NT2/D1 (cell line): ENCODE results near the gene RB1.

Experiments
- DNase-seq: peaks from one replicate; pipeline ENCODE4 v3.0.0-alpha.2; 2011; ENCODE audit warnings: low read depth, low spot score
- H3K27me3 ChIP-seq: 2 replicates; pipeline ENCODE4 v1.6.0; 2011; ENCODE audit warnings: mild to moderate bottlenecking; ENCODE audit not compliant: insufficient read length, insufficient read depth
- H3K36me3 ChIP-seq: 2 replicates; pipeline ENCODE4 v1.6.1; 2011; ENCODE audit warnings: mild to moderate bottlenecking, low read length, mixed read lengths; ENCODE audit not compliant: insufficient read depth, insufficient read length
- H3K4me1 ChIP-seq: 2 replicates; pipeline ENCODE4 v1.5.1; 2011; ENCODE audit not compliant: insufficient read depth, insufficient read length
- H3K4me3 ChIP-seq: 2 replicates; pipeline ENCODE4 v1.5.1; 2011; ENCODE audit warnings: low read depth; ENCODE audit not compliant: insufficient read length
- H3K9ac ChIP-seq: 2 replicates; pipeline ENCODE4 v1.6.0; 2011; ENCODE audit warnings: low read depth; ENCODE audit not compliant: insufficient read length
- H3K9me3 ChIP-seq: 2 replicates; pipeline ENCODE4 v1.5.1; 2011; ENCODE audit warnings: mild to moderate bottlenecking, low read length; ENCODE audit not compliant: insufficient read depth
- SUZ12 ChIP-seq: IDR thresholded peaks from 2 replicates; pipeline ENCODE4 v1.6.1; 2011; ENCODE audit not compliant: insufficient read length, insufficient read depth; ENCODE audit errors: extremely low read depth
- YY1 ChIP-seq: IDR thresholded peaks from 2 replicates; pipeline ENCODE4 v1.6.1; 2011; ENCODE audit not compliant: insufficient read length, insufficient read depth
- ZNF274 ChIP-seq: IDR thresholded peaks from 2 replicates; pipeline ENCODE4 v1.6.1; 2011; ENCODE audit warnings: mild to moderate bottlenecking, low read depth, low read length

The RB1 gene

DNA sequence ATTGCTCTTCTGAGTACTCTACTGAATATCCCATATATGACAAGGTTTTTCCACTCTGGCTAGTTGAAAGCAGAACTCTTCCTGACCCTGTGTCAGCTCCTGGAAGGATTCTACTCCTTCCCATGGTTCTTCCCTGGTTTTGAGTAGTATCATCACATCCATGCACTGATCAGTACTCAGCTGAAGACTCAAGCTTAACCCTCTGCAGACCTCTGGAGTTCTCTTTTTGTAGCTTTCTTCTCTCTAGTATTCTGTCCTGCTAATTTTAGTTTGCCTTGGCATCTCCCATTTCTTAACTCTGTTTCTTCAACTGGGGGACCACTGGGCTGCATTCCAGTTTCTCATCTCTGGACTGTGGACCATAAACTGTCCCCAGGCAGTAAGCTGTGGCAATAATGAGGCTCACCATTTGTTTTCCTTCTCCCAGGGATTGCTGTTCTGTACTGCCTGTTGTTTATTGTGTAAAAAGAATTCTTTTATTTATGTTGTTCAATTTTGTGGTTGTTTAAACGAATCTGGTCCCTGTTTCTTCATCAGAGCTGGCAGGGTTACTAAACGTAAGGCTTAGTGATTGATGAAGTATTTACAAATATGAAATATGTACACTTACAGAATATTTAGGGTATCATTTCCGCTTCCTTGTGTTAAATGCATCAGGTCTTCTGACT, 89.6 kb downstream of the RB1 start:
- H3K9me3 ChIP-seq, result no peaks in the 10 kb centered on the region; the same call in 1 of the 2 replicates
- TF ChIP-seq ZNF274, result no peak
- TF ChIP-seq YY1, result no peak
- no peak for TF ChIP-seq SUZ12
- H3K36me3 ChIP-seq, result peaks cover 14% of the 10 kb centered on the region

DNA sequence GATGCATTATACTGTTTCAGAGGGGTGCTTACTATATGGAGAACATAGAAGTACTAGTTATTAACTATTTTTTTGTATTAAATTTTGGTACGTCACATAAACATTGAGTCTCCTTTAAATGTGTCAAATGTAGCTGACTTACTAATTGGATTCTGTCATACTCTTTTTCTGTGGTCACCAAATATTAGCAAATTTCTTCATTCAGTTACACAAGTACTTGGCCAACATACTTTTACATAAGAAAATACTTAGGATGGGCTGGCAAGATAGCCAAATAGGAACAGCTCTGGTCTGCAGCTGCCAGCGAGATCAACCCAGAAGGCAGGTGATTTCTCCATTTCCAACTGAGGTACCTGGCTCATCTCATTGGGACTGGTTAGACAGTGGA, 90.1 kb downstream of the RB1 start:
- peaks cover 14% of the 10 kb centered on the region for H3K36me3 ChIP-seq
- DNase-seq, result no peak
- H3K4me1 ChIP-seq, result no peaks in the 10 kb centered on the region
- no peaks in the 10 kb centered on the region; the same call in 1 of the 2 replicates for H3K9me3 ChIP-seq
- H3K9ac ChIP-seq, result no peak overlapping the region
- no peak for TF ChIP-seq YY1
- TF ChIP-seq SUZ12, result no peak
- TF ChIP-seq ZNF274, result no peak
- no peaks in the 10 kb centered on the region for H3K27me3 ChIP-seq
- H3K4me3 ChIP-seq, result no peak overlapping the region

More for the DNA sequence above, 89.6 kb downstream of the RB1 start:
- Histone ChIP-seq H3K4me1 (no peaks in the 10 kb centered on the region), H3K27me3 (no peaks in the 10 kb centered on the region), H3K9ac (no peak overlapping the region), H3K4me3 (no peak overlapping the region)
- DNase-seq, result no peak

DNA sequence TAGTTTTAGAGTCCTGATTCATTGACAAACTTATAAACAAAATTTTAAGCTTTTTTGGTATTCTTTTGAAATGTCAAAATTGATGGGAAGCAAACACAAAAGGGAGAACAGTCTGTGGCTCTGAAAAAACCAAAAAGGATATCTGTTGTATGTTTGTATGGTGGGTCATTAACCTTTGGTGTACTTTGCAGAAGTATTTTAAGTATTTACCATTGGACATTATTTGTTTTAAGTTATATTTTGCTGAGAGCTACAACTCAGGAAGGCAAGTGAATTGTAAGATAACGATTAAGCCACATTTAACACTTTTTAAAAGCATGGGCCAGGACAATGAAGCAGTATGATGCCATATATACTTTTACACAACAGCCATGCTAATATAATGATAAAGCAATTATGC, 94.2 kb downstream of the RB1 start:
- no peak for DNase-seq
- no peaks in the 10 kb centered on the region for H3K4me1 ChIP-seq
- H3K4me3 ChIP-seq, result no peak overlapping the region
- TF ChIP-seq SUZ12 (no peak), YY1 (no peak), ZNF274 (no peak)
- H3K36me3 ChIP-seq, result peaks cover 11% of the 10 kb centered on the region
- H3K9ac ChIP-seq, result no peak overlapping the region
- H3K9me3 ChIP-seq, result no peaks in the 10 kb centered on the region; the same call in 1 of the 2 replicates
- H3K27me3 ChIP-seq, result no peaks in the 10 kb centered on the region

DNA sequence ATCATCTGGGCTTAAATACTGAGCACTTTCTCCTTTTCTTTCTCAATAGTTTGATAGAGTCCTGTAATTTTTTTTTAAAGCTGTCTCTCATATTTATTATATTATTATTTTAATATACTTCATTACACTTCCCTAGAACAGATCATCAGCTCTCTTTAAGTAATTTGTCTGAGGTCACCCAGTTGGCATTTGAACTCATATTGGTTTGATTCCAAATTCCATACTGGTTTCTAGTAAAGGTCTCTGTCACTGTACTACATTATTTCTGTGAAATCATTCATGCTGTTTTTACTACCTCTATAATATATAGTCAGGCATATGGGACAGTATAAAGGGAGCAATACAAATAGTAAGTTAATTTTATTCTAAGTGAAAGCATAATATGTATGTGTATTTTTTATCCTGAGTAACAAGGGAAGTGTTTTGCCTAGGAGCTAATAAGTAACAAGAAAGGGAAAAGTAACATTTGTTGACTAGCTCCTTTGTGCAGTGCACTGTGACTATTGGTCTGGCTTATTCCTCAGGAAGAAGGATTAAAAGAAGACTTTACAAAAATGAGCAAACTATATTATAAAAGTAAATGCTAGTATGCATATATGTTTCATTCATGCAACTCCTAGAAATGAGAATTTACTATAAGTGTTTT, 95.0 kb downstream of the RB1 start:
- Histone ChIP-seq H3K9me3 (no peaks in the 10 kb centered on the region; the same call in 1 of the 2 replicates), H3K9ac (no peak overlapping the region), H3K4me3 (no peak overlapping the region), H3K4me1 (no peaks in the 10 kb centered on the region), H3K27me3 (no peaks in the 10 kb centered on the region), H3K36me3 (peaks cover 7% of the 10 kb centered on the region)
- TF ChIP-seq SUZ12, result no peak
- DNase-seq, result no peak

DNA sequence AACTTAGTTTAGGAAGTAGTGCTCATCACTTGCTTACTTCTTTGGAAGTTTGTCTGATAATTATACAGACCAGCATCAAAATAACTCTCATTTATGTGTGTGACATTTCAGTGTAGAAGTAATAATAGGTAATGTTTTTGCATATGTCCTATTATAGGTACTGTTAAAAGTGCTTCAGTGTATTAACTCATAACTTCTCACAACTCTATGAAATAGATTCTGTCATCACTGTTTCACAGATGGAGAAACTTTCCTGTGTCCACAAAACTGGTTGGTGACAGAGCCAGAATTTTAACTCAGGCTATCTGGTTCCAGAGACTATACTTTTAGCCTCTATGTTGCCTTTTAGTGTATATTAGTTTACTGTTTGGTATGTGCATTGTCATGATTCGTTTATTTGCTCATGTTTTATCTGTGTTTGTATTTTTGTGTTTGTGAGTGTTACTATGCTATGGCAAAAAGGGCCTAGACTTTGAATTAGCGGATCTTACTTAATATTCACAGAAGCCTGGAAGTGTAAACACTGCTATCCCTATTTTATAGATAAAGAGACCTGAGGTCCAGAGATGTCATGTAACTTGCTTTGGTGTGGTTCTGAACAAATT, 96.6 kb downstream of the RB1 start:
- TF ChIP-seq SUZ12 (no peak), YY1 (no peak), ZNF274 (no peak)
- no peak overlapping the region for H3K4me3 ChIP-seq
- H3K9ac ChIP-seq, result no peak overlapping the region
- no peaks in the 10 kb centered on the region for H3K36me3 ChIP-seq
- no peaks in the 10 kb centered on the region for H3K4me1 ChIP-seq
- H3K27me3 ChIP-seq, result no peaks in the 10 kb centered on the region
- H3K9me3 ChIP-seq, result no peaks in the 10 kb centered on the region
- no peak for DNase-seq

DNA sequence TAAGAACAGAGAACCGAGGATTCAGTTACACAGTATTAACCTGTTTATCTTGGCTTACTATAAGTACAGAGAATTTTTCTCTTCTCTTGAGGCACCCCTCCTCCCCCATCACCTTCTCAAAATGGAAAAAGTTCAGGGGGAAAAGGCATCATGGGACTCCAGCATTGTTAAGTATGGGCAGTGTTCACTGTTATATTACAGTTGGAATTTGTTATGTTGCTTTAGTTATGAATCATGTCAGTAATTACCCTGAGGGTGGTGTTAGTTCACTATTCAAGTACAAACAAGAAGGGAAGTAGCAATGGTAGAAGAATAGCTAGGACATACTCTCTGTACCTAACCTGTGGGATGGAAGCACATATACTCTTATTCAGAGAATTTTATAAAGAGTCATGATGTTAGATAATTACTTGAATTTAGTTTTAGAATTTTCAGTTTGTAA, 97.3 kb downstream of the RB1 start:
- TF ChIP-seq ZNF274, result no peak
- TF ChIP-seq YY1, result no peak
- no peak for TF ChIP-seq SUZ12
- no peak for DNase-seq

DNA sequence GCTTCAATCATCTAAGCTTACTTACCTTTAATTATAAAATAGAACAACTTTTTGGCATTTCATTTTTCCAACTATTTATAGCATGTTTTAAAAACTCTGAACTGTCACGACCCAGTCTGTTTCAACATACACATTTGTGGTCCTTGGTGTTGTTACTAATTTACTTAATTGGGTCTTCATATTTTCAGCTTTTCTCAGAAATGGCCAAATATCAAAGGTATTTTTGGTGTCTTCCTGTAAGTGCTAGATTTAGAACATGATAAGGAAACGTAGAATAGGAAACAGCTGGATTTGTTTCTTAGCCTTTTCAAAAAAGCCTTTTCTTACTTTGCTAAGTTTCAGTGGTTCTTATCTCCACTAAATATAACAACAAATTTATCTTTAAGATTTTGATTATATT, 97.9 kb downstream of the RB1 start:
- H3K36me3 ChIP-seq, result no peaks in the 10 kb centered on the region
- no peaks in the 10 kb centered on the region for H3K9me3 ChIP-seq
- H3K9ac ChIP-seq, result no peak overlapping the region
- H3K4me1 ChIP-seq, result no peaks in the 10 kb centered on the region
- no peak overlapping the region for H3K4me3 ChIP-seq
- DNase-seq, result no peak
- TF ChIP-seq ZNF274, result no peak
- TF ChIP-seq YY1, result no peak
- no peak for TF ChIP-seq SUZ12
- H3K27me3 ChIP-seq, result no peaks in the 10 kb centered on the region

More for the DNA sequence above, 97.3 kb downstream of the RB1 start:
- no peaks in the 10 kb centered on the region for H3K4me1 ChIP-seq
- no peak overlapping the region for H3K9ac ChIP-seq
- H3K9me3 ChIP-seq, result no peaks in the 10 kb centered on the region
- H3K4me3 ChIP-seq, result no peak overlapping the region
- H3K36me3 ChIP-seq, result no peaks in the 10 kb centered on the region
- no peaks in the 10 kb centered on the region for H3K27me3 ChIP-seq
